ENCODE results near the gene SUMO3. TPM values are rescaled to one million over a fixed set of nuclear protein-coding genes. Genes with fewer than 3 reads are reported as not detected.

Gene SUMO3
- total RNA-seq (10 to 100 TPM; 36.3 to 37.3 TPM), polyA plus RNA-seq (10 to 100 TPM; 74.9 to 99.7 TPM)

DNA sequence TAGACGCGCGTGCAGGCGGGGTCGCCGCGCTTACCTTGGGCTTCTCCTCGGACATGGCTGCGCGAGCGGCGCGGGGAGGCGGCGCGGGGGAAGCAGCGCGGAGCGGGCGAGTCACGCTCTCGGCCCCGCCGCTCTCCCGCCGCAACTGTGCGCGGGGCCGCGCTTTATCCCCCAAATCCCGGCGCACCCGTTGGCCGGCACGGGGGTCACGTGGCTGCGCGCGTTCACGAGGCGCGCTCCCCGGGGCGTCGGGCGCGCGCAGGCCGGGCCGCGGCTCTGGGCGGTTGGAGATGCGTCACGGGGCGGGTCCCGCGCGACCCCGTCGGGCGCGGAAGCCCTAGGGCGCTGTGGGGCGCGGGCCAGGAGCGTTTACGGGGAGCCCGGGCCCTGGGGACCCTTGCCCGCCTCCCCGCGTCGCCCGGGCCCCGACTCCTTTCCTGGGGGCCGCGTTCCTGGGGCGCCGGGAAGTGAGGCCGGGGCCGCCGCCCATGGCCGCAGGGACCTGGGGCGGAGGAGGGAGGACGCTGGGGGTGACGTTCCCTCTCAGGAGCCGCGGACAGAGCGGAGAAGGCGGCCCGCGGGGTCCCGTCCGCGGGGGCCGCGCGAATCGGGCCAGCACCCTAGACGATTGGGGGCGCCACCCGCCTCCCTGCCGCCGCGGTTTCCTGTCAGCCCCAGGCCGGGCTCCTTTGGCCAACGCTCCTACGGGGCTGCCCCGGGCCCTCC is at the start of gene SUMO3:
TSS of gene SUMO3 (minus strand) at position 149 of the 726 bp plus-strand sequence. CDS start at position 55, 94 bp downstream.
- Mint-ChIP-seq H3K9me3 (peaks cover 0 to 23% (median 11%) of the 10 kb centered on the region in 8 donors), H3K27me3 (no peaks in the 10 kb centered on the region), H3K27ac (peak within 1 kb of the TSS; percentile 17 to 81 (median 75)), H3K36me3 (peaks cover 1 to 7% of the 10 kb centered on the region in 2 donors), H3K4me1 (peaks cover 0 to 34% (median 16%) of the 10 kb centered on the region in 4 donors), H3K4me3 (peak within 1 kb of the TSS; percentile 50 to 80 (median 68))
- H3K27ac ChIP-seq (ENCODE audit: low read depth, low read length), result peak within 1 kb of the TSS; percentile 70
- H3K36me3 ChIP-seq (ENCODE audit: insufficient read depth, low read length), result no peaks in the 10 kb centered on the region
- CTCF ChIA-PET (ENCODE audit: partially characterized antibody), result interaction anchor here (0.6 to 1.0 kb wide), 3 partner anchors 12 to 308 kb away, joined by 3 to 4 read pairs (median 3); no protein-coding TSS in a partner anchor
- intact Hi-C loops (cut with micrococcal nuclease), result loop anchor here (1.0 to 10.0 kb wide), 5 partner anchors 17 to 827 kb away; partner anchors contain the start of genes CFAP410, PCBP3, PTTG1IP and UBE2G2
- DNase-seq, result peak; percentile 79 to 95 (median 91)
- peaks cover 16% of the 10 kb centered on the region for H3K4me1 ChIP-seq (ENCODE audit: insufficient read depth, low read length)
- POLR2A ChIA-PET (ENCODE audit: partially characterized antibody), result interaction anchor here (0.8 to 5.1 kb wide), 12 partner anchors 10 to 479 kb away, joined by 3 to 52 read pairs (median 4); partner anchors contain the start of genes CFAP410, KRTAP12-3, PTTG1IP and SLX9
- H3K9me3 ChIP-seq (ENCODE audit: control insufficient read depth in 1 of 2, low read length in 2 of 2), result peaks cover 0 to 5% of the 10 kb centered on the region in 2 donors
- H3K4me3 ChIP-seq (ENCODE audit: low read length in 2 of 2), result peak within 1 kb of the TSS; percentile 47 to 57
- H3K27me3 ChIP-seq (ENCODE audit: insufficient read depth, low read length), result no peaks in the 10 kb centered on the region

DNA sequence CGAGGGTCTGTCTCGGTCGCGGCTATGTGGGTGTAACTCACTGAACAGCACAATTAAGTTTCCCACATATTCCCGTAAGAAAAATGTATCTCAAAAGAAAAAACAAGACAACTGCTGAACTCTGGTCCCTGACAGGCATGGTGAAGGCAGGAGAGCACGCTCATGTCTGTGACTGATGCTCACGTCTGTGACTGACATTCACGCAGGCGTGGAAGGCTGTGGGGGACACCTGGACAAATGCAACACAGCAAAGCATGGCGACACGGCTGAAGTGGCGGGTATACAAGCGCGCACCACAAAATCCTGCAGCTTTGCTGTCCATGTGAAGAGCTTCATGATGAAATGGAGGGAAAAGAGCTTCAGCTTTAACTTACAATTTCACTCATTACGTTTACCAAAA is 49.6 kb upstream of the SUMO3 start:
- Histone ChIP-seq H3K27ac (ENCODE audit: low read depth, low read length) (peak overlapping the region; percentile 50), H3K9me3 (ENCODE audit: control insufficient read depth in 1 of 2, low read length in 2 of 2) (no peaks in the 10 kb centered on the region), H3K4me1 (ENCODE audit: insufficient read depth, low read length) (peaks cover 82% of the 10 kb centered on the region), H3K36me3 (ENCODE audit: insufficient read depth, low read length) (peaks cover 14% of the 10 kb centered on the region), H3K27me3 (ENCODE audit: insufficient read depth, low read length) (no peaks in the 10 kb centered on the region), H3K4me3 (ENCODE audit: low read length in 2 of 2) (no peak overlapping the region)
- no peaks in the 10 kb centered on the region for H3K27me3 Mint-ChIP-seq
- CTCF ChIA-PET (ENCODE audit: partially characterized antibody), result interaction anchor here (1.0 kb wide), 1 partner anchor 66 kb away, joined by 5 read pairs; the partner anchor contains the start of gene UBE2G2
- H3K36me3 Mint-ChIP-seq, result peaks cover 15 to 38% of the 10 kb centered on the region in 2 donors
- H3K4me1 Mint-ChIP-seq, result peaks cover 71 to 88% (median 78%) of the 10 kb centered on the region in 4 donors
- no peaks in the 10 kb centered on the region for H3K9me3 Mint-ChIP-seq
- POLR2A ChIA-PET (ENCODE audit: partially characterized antibody), result interaction anchor here (1.0 to 1.8 kb wide), 4 partner anchors 9 to 66 kb away, joined by 5 to 6 read pairs (median 6); partner anchors contain the start of gene UBE2G2
- no peak for DNase-seq
- peak overlapping the region in 7 of 8 donors; percentile 27 to 84 (median 63) for H3K4me3 Mint-ChIP-seq
- intact Hi-C loops (cut with micrococcal nuclease), result no loop called here
- H3K27ac Mint-ChIP-seq, result peak overlapping the region; percentile 42 to 96 (median 84)

DNA sequence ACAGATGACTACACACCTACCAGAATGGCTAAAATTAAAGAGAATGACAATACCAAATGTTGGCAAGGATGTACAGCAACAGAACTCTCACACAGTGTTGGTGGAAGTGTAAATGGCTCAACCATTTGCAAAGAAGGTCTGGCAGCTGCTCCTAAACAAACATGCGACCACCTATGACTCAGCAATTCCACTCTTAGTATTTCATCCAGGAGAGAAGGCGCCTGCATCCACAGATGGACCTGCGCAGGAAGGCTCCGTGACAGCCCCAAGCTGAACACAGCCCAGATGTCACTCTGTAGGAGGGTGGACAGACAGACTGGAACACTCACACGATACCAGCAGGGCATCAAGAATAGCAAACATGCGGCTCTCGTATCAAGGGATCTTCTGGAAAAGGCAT is 48.9 kb upstream of the SUMO3 start:
- Mint-ChIP-seq H3K4me1 (peaks cover 67 to 85% (median 74%) of the 10 kb centered on the region in 4 donors), H3K36me3 (peaks cover 17 to 34% of the 10 kb centered on the region in 2 donors), H3K4me3 (peak overlapping the region in 5 of 8 donors; percentile 58 to 81 (median 67)), H3K27ac (peak overlapping the region in 6 of 7 donors; percentile 37 to 96 (median 86)), H3K27me3 (no peaks in the 10 kb centered on the region), H3K9me3 (no peaks in the 10 kb centered on the region)
- intact Hi-C loops (cut with micrococcal nuclease), result no loop called here
- peaks cover 75% of the 10 kb centered on the region for H3K4me1 ChIP-seq (ENCODE audit: insufficient read depth, low read length)
- H3K27ac ChIP-seq (ENCODE audit: low read depth, low read length), result no peak overlapping the region
- no peak overlapping the region for H3K4me3 ChIP-seq (ENCODE audit: low read length in 2 of 2)
- H3K36me3 ChIP-seq (ENCODE audit: insufficient read depth, low read length), result peaks cover 20% of the 10 kb centered on the region
- DNase-seq, result no peak
- no peaks in the 10 kb centered on the region for H3K9me3 ChIP-seq (ENCODE audit: control insufficient read depth in 1 of 2, low read length in 2 of 2)
- no peaks in the 10 kb centered on the region for H3K27me3 ChIP-seq (ENCODE audit: insufficient read depth, low read length)
- CTCF ChIA-PET (ENCODE audit: partially characterized antibody), result no interaction called here
- POLR2A ChIA-PET (ENCODE audit: partially characterized antibody), result interaction anchor here (1.2 to 1.8 kb wide), 3 partner anchors 9 to 65 kb away, joined by 3 to 6 read pairs (median 6); no protein-coding TSS in a partner anchor

DNA sequence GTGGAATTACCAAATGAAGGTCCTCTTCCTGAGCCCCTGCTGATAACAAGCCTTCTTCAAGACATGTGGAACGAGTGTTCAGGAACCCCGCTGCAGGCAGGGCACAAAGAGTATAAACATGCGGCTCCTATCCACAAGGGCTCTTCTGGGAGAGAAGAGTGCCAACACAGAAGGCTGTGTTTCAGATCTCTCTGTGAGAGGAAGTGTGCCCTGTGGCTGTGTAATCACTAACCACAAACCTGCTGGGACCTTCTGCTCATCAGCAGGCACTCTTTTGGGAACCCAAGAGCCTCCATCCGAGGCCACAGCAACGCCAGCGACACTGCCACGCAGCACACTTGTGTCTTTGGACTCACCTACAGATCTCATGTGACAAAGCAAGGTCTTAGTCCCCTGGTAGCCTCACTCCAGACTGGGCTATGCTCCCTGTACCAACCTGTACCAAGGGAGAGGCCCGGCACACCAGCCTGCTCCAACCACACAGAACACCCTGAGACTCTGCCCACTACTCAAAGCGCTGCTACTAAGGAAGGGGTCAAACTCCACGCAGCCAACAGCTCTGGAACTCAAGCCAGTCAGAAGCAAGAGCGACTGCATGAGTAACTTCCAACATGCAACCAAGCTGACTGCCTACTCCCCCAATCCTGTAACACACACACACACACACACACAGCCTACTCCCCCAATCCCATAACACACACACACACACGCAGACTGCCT is 47.9 kb upstream of the SUMO3 start:
- CTCF ChIA-PET (ENCODE audit: partially characterized antibody), result interaction anchor here (1.0 kb wide), 1 partner anchor 273 kb away, joined by 3 read pairs; no protein-coding TSS in a partner anchor
- no peak for DNase-seq
- no peak overlapping the region for H3K27ac ChIP-seq (ENCODE audit: low read depth, low read length)

DNA sequence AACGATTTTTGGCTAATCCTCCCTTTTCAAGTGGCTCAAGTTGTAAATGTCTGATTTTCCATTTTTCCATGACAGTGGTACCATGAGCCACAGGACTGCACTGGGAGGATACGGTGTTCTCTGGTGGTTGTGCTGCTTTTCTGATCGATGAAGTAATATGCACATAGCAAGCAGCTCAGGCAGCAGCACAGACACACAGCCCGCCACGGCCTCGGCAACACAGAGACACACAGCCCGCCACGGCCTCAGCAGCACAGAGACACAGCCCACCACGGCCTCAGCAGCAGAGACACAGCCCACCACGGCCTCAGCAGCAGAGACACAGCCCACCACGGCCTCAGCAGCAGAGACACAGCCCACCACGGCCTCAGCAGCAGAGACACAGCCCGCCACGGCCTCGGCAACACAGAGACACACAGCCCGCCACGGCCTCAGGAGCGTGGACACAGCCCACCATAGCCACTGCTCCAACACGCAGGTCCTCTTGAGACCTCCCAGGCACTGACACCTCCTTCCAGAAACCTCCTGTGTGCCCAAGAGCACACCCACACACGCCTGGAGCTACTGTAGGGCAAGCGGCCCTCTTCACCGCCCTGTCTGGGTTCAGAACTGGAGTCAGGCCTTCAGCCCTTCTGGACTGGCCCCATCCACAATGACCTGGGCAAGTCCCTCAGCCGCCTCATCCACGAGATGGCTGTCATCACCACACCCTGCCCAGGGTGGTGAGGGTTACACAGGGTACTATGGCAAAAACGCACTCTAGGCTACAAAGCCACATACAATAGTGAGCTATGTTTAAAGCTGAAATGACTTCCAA is 45.2 kb upstream of the SUMO3 start:
- no peak overlapping the region for H3K4me3 ChIP-seq (ENCODE audit: low read length in 2 of 2)
- peaks cover 52% of the 10 kb centered on the region for H3K36me3 ChIP-seq (ENCODE audit: insufficient read depth, low read length)
- H3K27ac ChIP-seq (ENCODE audit: low read depth, low read length), result no peak overlapping the region
- H3K36me3 Mint-ChIP-seq, result peaks cover 34 to 59% of the 10 kb centered on the region in 2 donors
- H3K9me3 ChIP-seq (ENCODE audit: control insufficient read depth in 1 of 2, low read length in 2 of 2), result no peaks in the 10 kb centered on the region
- H3K4me1 Mint-ChIP-seq, result peaks cover 46 to 72% (median 51%) of the 10 kb centered on the region in 4 donors
- H3K27ac Mint-ChIP-seq, result peak overlapping the region in 1 of 7 donors; percentile 22
- no peak for DNase-seq
- ChIA-PET POLR2A (ENCODE audit: partially characterized antibody) (interaction anchor here (2.2 kb wide), 1 partner anchor 11 kb away, joined by 5 read pairs; no protein-coding TSS in a partner anchor), CTCF (ENCODE audit: partially characterized antibody) (no interaction called here)
- no peaks in the 10 kb centered on the region for H3K27me3 Mint-ChIP-seq
- intact Hi-C loops (cut with micrococcal nuclease), result no loop called here
- peak overlapping the region in 2 of 8 donors; percentile 31 to 57 for H3K4me3 Mint-ChIP-seq
- peaks cover 38% of the 10 kb centered on the region for H3K4me1 ChIP-seq (ENCODE audit: insufficient read depth, low read length)
- no peaks in the 10 kb centered on the region for H3K9me3 Mint-ChIP-seq
- H3K27me3 ChIP-seq (ENCODE audit: insufficient read depth, low read length), result no peaks in the 10 kb centered on the region

More for the DNA sequence above, 47.9 kb upstream of the SUMO3 start:
- Mint-ChIP-seq H3K4me3 (peak overlapping the region in 7 of 8 donors; percentile 32 to 81 (median 74)), H3K36me3 (peaks cover 21 to 42% of the 10 kb centered on the region in 2 donors), H3K27me3 (no peaks in the 10 kb centered on the region), H3K9me3 (no peaks in the 10 kb centered on the region), H3K27ac (peak overlapping the region in 6 of 7 donors; percentile 62 to 96 (median 88)), H3K4me1 (peaks cover 63 to 85% (median 70%) of the 10 kb centered on the region in 4 donors)
- peaks cover 28% of the 10 kb centered on the region for H3K36me3 ChIP-seq (ENCODE audit: insufficient read depth, low read length)
- peaks cover 64% of the 10 kb centered on the region for H3K4me1 ChIP-seq (ENCODE audit: insufficient read depth, low read length)
- POLR2A ChIA-PET (ENCODE audit: partially characterized antibody), result interaction anchor here (0.6 to 1.8 kb wide), 3 partner anchors 13 to 74 kb away, joined by 3 to 6 read pairs (median 3); partner anchors contain the start of gene SLX9
- no peaks in the 10 kb centered on the region for H3K9me3 ChIP-seq (ENCODE audit: control insufficient read depth in 1 of 2, low read length in 2 of 2)
- H3K4me3 ChIP-seq (ENCODE audit: low read length in 2 of 2), result no peak overlapping the region
- intact Hi-C loops (cut with micrococcal nuclease), result no loop called here
- H3K27me3 ChIP-seq (ENCODE audit: insufficient read depth, low read length), result no peaks in the 10 kb centered on the region

DNA sequence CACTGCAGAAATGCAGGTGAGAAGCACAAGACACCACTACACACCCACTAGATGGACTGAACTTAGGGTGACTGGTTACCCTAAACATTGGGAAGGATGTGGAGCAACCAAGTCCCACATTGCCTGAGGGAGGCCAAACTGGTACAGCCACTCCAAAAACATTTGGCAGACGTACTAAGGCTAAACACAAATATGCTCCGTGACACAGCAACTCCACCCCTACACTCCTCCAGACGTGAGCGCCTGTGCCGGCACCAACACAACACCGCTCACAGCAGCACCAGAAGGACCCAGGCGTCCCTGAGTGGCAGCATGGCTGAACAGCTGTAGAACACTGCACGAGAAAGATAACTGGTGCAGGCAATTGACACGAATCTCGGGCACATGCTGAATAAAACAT is 40.9 kb upstream of the SUMO3 start:
- H3K27me3 Mint-ChIP-seq, result no peaks in the 10 kb centered on the region
- no peak overlapping the region for H3K27ac ChIP-seq (ENCODE audit: low read depth, low read length)
- H3K27me3 ChIP-seq (ENCODE audit: insufficient read depth, low read length), result no peaks in the 10 kb centered on the region
- H3K36me3 ChIP-seq (ENCODE audit: insufficient read depth, low read length), result peaks cover 79% of the 10 kb centered on the region
- no peaks in the 10 kb centered on the region for H3K9me3 ChIP-seq (ENCODE audit: control insufficient read depth in 1 of 2, low read length in 2 of 2)
- no peak overlapping the region for H3K4me3 Mint-ChIP-seq
- H3K4me1 Mint-ChIP-seq, result peaks cover 21 to 61% (median 33%) of the 10 kb centered on the region in 4 donors
- no peak for DNase-seq
- H3K36me3 Mint-ChIP-seq, result peaks cover 42 to 78% of the 10 kb centered on the region in 2 donors
- ChIA-PET POLR2A (ENCODE audit: partially characterized antibody) (interaction anchor here (0.6 to 1.0 kb wide), 2 partner anchors 9 to 61 kb away, joined by 3 to 6 read pairs; no protein-coding TSS in a partner anchor), CTCF (ENCODE audit: partially characterized antibody) (no interaction called here)
- intact Hi-C loops (cut with micrococcal nuclease), result no loop called here
- H3K27ac Mint-ChIP-seq, result peak overlapping the region in 1 of 7 donors; percentile 46
- H3K9me3 Mint-ChIP-seq, result no peaks in the 10 kb centered on the region
- H3K4me3 ChIP-seq (ENCODE audit: low read length in 2 of 2), result no peak overlapping the region
- peaks cover 18% of the 10 kb centered on the region for H3K4me1 ChIP-seq (ENCODE audit: insufficient read depth, low read length)
